ENCODE results near the gene FZD10. TPM values are rescaled to one million over a fixed set of nuclear protein-coding genes. Genes with fewer than 3 reads are reported as not detected.

FZD10 gene
- total and polyA plus RNA-seq, 2 of the 8 experiments (the other 6 are each of a cell fraction or from before 2014, with no cell fraction given): 0.11 to 0.60 TPM

- H3K23ac ChIP-seq (ENCODE audit: insufficient read length): no peak overlapping the region
- no peak overlapping the region; the same call in 1 of the 2 replicates for H2BK12ac ChIP-seq (ENCODE audit: low read depth, low read length)
- POLR2A ChIA-PET (ENCODE audit: partially characterized antibody): no interaction called here
- H3K4me3 ChIP-seq (ENCODE audit: extremely low read depth in 1 of 4, insufficient read depth in 2 of 4, low read depth in 3 of 4, low read length in 4 of 4): no peak overlapping the region
- no peak overlapping the region for H4K5ac ChIP-seq (ENCODE audit: insufficient read length, low read depth, low read length)
- H2BK15ac ChIP-seq (ENCODE audit: low read length): no peak overlapping the region
- no peaks in the 10 kb centered on the region for H3K79me1 ChIP-seq (ENCODE audit: low read depth, low read length)
- WGBS, 2 experiments (ENCODE audit: extremely low coverage in 1 of 2, insufficient coverage in 1 of 2, insufficient read length in 1 of 2, insufficient replicate concordance in 2 of 2, low coverage in 1 of 2, low lambda C conversion rate in 2 of 2, missing lambda C conversion rate in 1 of 2): 72% methylated on average over 8 of the region's 8 CpGs; no CpG with 5 or more reads in 1 of the 2 experiments
- CTCF ChIA-PET (ENCODE audit: partially characterized antibody): interaction anchor here (0.8 kb wide), 1 partner anchor 202 kb away, joined by 4 read pairs; no protein-coding TSS in a partner anchor
- TF ChIP-seq JUN (IDR thresholded peaks at IDR 0.05; ENCODE audit: low read depth, low read length) (no peak), TAF1 (IDR thresholded peaks at IDR 0.05; ENCODE audit: low read depth, low read length) (no peak), KDM5A (IDR thresholded peaks at IDR 0.05; ENCODE audit: low read length) (no peak), POLR2AphosphoS5 (IDR thresholded peaks at IDR 0.05; ENCODE audit: low read depth, low read length) (no peak)
- DNase-seq (ENCODE audit: low read depth in 1 of 2, low spot score in 2 of 2) (no peak), FAIRE-seq (no peak)
- H3K9ac ChIP-seq (replicated peaks in 1 of 4; ENCODE audit: extremely low read depth in 1 of 4, low read depth in 3 of 4, low read length in 3 of 4): no peak overlapping the region
- no peak overlapping the region for H2AFZ ChIP-seq (ENCODE audit: low read length)
- no peak overlapping the region for H3K18ac ChIP-seq (ENCODE audit: extremely low read depth, low read length)
- 0 out of 2 replicates have a peak, but pooled peaks cover 5% of the 10 kb centered on the region for H3K23me2 ChIP-seq (ENCODE audit: low read depth, low read length)
- H4K91ac ChIP-seq (replicated peaks; ENCODE audit: insufficient read length, low read length): no peak overlapping the region
- H3K4me1 ChIP-seq (replicated peaks in 1 of 4; ENCODE audit: control insufficient read depth in 3 of 4, insufficient read depth in 4 of 4, low read length in 3 of 4): peaks cover 0 to 12% (median 9%) of the 10 kb centered on the region in 4 experiments; a peak in 6 of 7 replicates
- no peak overlapping the region for H3K27ac ChIP-seq (ENCODE audit: low read depth, low read length)
- H2AK5ac ChIP-seq (ENCODE audit: low read depth, low read length): peak overlapping the region; percentile 91; the same call in 1 of the 2 replicates
- H3K27me3 ChIP-seq (replicated peaks in 1 of 4; ENCODE audit: control insufficient read depth in 3 of 4, extremely low read depth in 1 of 4, insufficient read depth in 3 of 4, low read length in 3 of 4): peaks cover 0 to 46% (median 30%) of the 10 kb centered on the region in 4 experiments; a peak in 6 of 7 replicates
- no peak overlapping the region for H3K14ac ChIP-seq (ENCODE audit: insufficient read length)
- peaks cover 0 to 3% of the 10 kb centered on the region in 2 experiments; a peak in 1 of 4 replicates for H3K9me3 ChIP-seq (ENCODE audit: insufficient read depth in 2 of 2, low read depth in 1 of 2, low read length in 1 of 2)
- 0 out of 4 replicates have a peak, but pooled peaks cover 0 to 2% of the 10 kb centered on the region in 2 experiments for H3K79me2 ChIP-seq (ENCODE audit: control insufficient read depth in 1 of 2, insufficient read depth in 2 of 2, low read length in 2 of 2)
- H4K8ac ChIP-seq (ENCODE audit: extremely low read depth, insufficient read depth, low read length): no peak overlapping the region
- H2BK20ac ChIP-seq (ENCODE audit: low read length): no peak overlapping the region
- H2BK5ac ChIP-seq (ENCODE audit: low read depth, low read length): no peak overlapping the region
- no peak overlapping the region for H3K4ac ChIP-seq (replicated peaks; ENCODE audit: insufficient read length, low read depth, low read length)
- no peak overlapping the region for H2BK120ac ChIP-seq (replicated peaks; ENCODE audit: low read depth, low read length)
- peaks cover 0 to 9% of the 10 kb centered on the region in 2 experiments for H4K20me1 ChIP-seq (replicated peaks in 1 of 2; ENCODE audit: control insufficient read depth in 1 of 2, insufficient read depth in 2 of 2, low read length in 2 of 2)
- H3K36me3 ChIP-seq (ENCODE audit: control insufficient read depth in 2 of 4, insufficient read depth in 4 of 4, low read length in 3 of 4): no peaks in the 10 kb centered on the region; a peak in 1 of 8 replicates
- H3K56ac ChIP-seq (replicated peaks; ENCODE audit: insufficient read length, low read depth, low read length): no peak overlapping the region
- H3K4me2 ChIP-seq (ENCODE audit: insufficient read depth in 1 of 2, low read depth in 2 of 2, low read length in 2 of 2): no peak overlapping the region
Observed at GRCh38 chr12:130134563-130134915, 27.7 kb upstream of the FZD10 start.
